ENCODE results near the gene MCM3.

- TF ChIP-seq, protein P1, sequence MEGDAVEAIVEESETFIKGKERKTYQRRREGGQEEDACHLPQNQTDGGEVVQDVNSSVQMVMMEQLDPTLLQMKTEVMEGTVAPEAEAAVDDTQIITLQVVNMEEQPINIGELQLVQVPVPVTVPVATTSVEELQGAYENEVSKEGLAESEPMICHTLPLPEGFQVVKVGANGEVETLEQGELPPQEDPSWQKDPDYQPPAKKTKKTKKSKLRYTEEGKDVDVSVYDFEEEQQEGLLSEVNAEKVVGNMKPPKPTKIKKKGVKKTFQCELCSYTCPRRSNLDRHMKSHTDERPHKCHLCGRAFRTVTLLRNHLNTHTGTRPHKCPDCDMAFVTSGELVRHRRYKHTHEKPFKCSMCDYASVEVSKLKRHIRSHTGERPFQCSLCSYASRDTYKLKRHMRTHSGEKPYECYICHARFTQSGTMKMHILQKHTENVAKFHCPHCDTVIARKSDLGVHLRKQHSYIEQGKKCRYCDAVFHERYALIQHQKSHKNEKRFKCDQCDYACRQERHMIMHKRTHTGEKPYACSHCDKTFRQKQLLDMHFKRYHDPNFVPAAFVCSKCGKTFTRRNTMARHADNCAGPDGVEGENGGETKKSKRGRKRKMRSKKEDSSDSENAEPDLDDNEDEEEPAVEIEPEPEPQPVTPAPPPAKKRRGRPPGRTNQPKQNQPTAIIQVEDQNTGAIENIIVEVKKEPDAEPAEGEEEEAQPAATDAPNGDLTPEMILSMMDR (optimal IDR thresholded peaks at IDR 0.05 in 1 of 3, IDR thresholded peaks at IDR 0.05 in 1 of 3, conservative IDR thresholded peaks at IDR 0.05 in 1 of 3; ENCODE audit: extremely low read depth in 1 of 3, insufficient read depth in 2 of 3, low read length in 3 of 3) = no peak
- no peak for TF ChIP-seq EZH2 (IDR thresholded peaks at IDR 0.05; ENCODE audit: low read length)
These were observed 63.2 kb downstream of the MCM3 start for GRCh38 chr6:52221302-52221701.
